Osteocyte (in vitro differentiated cells): Measurements from ENCODE around the gene AP1M2. TPM values are rescaled to one million over a fixed set of nuclear protein-coding genes. Genes with fewer than 3 reads are reported as not detected.

ENCODE experiments used
- DNase-seq: peaks from one replicate; pipeline ENCODE4 v3.0.0; 2021; ENCODE audit warnings: mixed read lengths; ENCODE audit not compliant: unreplicated experiment; ENCODE audit errors: extremely low spot score
- H3K27ac Mint-ChIP-seq: one replicate; pipeline ENCODE4 v1.8.0; 2021; ENCODE audit warnings: mild to moderate bottlenecking, mixed read lengths; ENCODE audit not compliant: unreplicated experiment
- H3K27me3 Mint-ChIP-seq: one replicate; pipeline ENCODE4 v1.8.0; 2021; ENCODE audit warnings: mixed read lengths; ENCODE audit not compliant: unreplicated experiment
- H3K36me3 Mint-ChIP-seq: one replicate; pipeline ENCODE4 v1.8.0; 2021; ENCODE audit warnings: mixed read lengths; ENCODE audit not compliant: unreplicated experiment
- H3K4me1 Mint-ChIP-seq: one replicate; pipeline ENCODE4 v1.8.0; 2021; ENCODE audit warnings: mixed read lengths; ENCODE audit not compliant: unreplicated experiment
- H3K4me3 Mint-ChIP-seq: one replicate; pipeline ENCODE4 v1.8.0; 2021; ENCODE audit warnings: mild to moderate bottlenecking, moderate library complexity, mixed read lengths; ENCODE audit not compliant: unreplicated experiment
- H3K9me3 Mint-ChIP-seq: one replicate; pipeline ENCODE4 v1.8.0; 2021; ENCODE audit warnings: mixed read lengths; ENCODE audit not compliant: unreplicated experiment
- CTCF ChIP-seq: fragments of 200-600 bp; sonication (generic); IDR thresholded peaks from 2 replicates; pipeline ENCODE4 v1.5.0; 2021; ENCODE audit warnings: antibody characterized with exemption, mild to moderate bottlenecking, moderate library complexity
- microRNA-seq: library from miRNA; unstranded; fragments of <30 nt; microRNA quantifications from one replicate; pipeline ENCODE4 v1.1.0, GENCODE V29; 2020; ENCODE audit not compliant: unreplicated experiment
- total RNA-seq: library from RNA; stranded (reverse); gene quantifications from 2 replicates; pipeline ENCODE4 v1.2.1, GENCODE V29; 2021

AP1M2 gene
- total RNA-seq, 1 donor from 2014 or later, result not detected

DNA sequence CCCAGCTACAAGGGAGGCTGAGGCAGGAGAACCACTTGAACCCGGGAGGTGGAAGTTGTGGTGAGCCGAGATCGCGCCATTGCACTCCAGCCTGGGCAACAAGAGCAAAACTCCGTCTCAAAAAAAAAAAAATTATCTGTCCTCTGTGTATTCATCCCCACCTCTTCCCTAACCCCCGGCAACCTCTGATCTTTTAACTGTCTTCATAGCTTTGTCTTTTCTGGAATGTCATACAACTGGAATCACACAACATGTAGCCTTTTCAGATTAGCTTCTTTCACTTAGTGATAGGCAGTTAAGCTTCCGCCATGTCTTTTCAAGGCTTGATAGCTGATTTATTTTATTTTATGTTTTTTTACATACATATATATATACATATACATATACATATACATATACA is 61.5 kb downstream of the AP1M2 start:
- Mint-ChIP-seq H3K9me3 (no peaks in the 10 kb centered on the region), H3K4me1 (peaks cover 3% of the 10 kb centered on the region), H3K27ac (no peak overlapping the region), H3K4me3 (no peak overlapping the region), H3K27me3 (no peaks in the 10 kb centered on the region), H3K36me3 (no peaks in the 10 kb centered on the region)
- TF ChIP-seq CTCF, result no peak
- DNase-seq, result no peak

- no peak overlapping the region for H3K27ac Mint-ChIP-seq
- DNase-seq, result no peak
- H3K9me3 Mint-ChIP-seq, result no peaks in the 10 kb centered on the region
- H3K4me3 Mint-ChIP-seq, result no peak overlapping the region
- no peaks in the 10 kb centered on the region for H3K36me3 Mint-ChIP-seq
- peaks cover 16% of the 10 kb centered on the region for H3K4me1 Mint-ChIP-seq
- no peaks in the 10 kb centered on the region for H3K27me3 Mint-ChIP-seq
- TF ChIP-seq CTCF, result no peak
Measured at GRCh38 chr19:10523135-10523636, 63.9 kb downstream of the AP1M2 start.

Small RNA genes within 50 kb of the gene (microRNA-seq; reads per million reads assigned to microRNA genes)
- gene MIR1238, result not detected

Other genes starting within 250 kb of the AP1M2 start
- 7.2 and 9.8 TPM in 2 replicates for gene ICAM3, start 247.7 kb downstream of the AP1M2 start, total RNA-seq
- 117 and 136 TPM in 2 replicates for gene TYK2, start 206.7 kb downstream of the AP1M2 start, total RNA-seq
- gene CDC37, start 183.8 kb downstream of the AP1M2 start, total RNA-seq, result 143 and 148 TPM in 2 replicates
- 12.4 and 12.7 TPM in 2 replicates for gene PDE4A, start 166.8 kb downstream of the AP1M2 start, total RNA-seq
- gene KEAP1, start 84.0 kb downstream of the AP1M2 start, total RNA-seq, result 80.1 and 80.9 TPM in 2 replicates
- gene S1PR5, start 69.9 kb downstream of the AP1M2 start, total RNA-seq, result 0.83 and 1.8 TPM in 2 replicates
- gene ATG4D, start 43.4 kb downstream of the AP1M2 start, total RNA-seq, result 28.7 and 30.9 TPM in 2 replicates
- 29.0 and 29.3 TPM in 2 replicates for gene KRI1, start 21.3 kb downstream of the AP1M2 start, total RNA-seq
- gene CDKN2D, start 18.3 kb downstream of the AP1M2 start, total RNA-seq, result 9.4 and 13.0 TPM in 2 replicates
- 225 and 233 TPM in 2 replicates for gene SLC44A2, start 38.2 kb upstream of the AP1M2 start, total RNA-seq
- gene ILF3, start 67.0 kb upstream of the AP1M2 start, total RNA-seq, result 223 and 231 TPM in 2 replicates
- gene QTRT1, start 114.1 kb upstream of the AP1M2 start, total RNA-seq, result 56.3 and 57.7 TPM in 2 replicates
- gene DNM2, start 130.8 kb upstream of the AP1M2 start, total RNA-seq, result 157 and 163 TPM in 2 replicates
- 33.6 and 35.5 TPM in 2 replicates for gene TMED1, start 248.9 kb upstream of the AP1M2 start, total RNA-seq